GM12878 (cell line): ENCODE data around the gene CCDC187.

Source experiments
- EGR1 ChIP-seq, 2 experiments: IDR thresholded peaks; 1 replicate in 1 of 2; 2 replicates in 1 of 2; pipeline ENCODE4 v1.6.1; 2011 to 2012; ENCODE audit warnings: low read depth in 2 of 2, low read length in 2 of 2, borderline replicate concordance in 1 of 2, mild to moderate bottlenecking in 1 of 2, moderate library complexity in 1 of 2
- ETV6 ChIP-seq, 2 experiments: fragments of 450-650 bp in 1 of 2; IDR thresholded peaks in 1 of 2; conservative IDR thresholded peaks in 1 of 2; 2 replicates each; pipeline ENCODE4 v1.6.1; 2014; ENCODE audit warnings: antibody characterized with exemption in 1 of 2, borderline replicate concordance in 1 of 2, low read depth in 1 of 2, mild to moderate bottlenecking in 1 of 2, moderate library complexity in 1 of 2
- KDM1A ChIP-seq: fragments of 200-600 bp; sonication (generic); IDR thresholded peaks from 2 replicates; pipeline ENCODE4 v1.6.1; 2016; ENCODE audit warnings: borderline replicate concordance
- NR2C2 ChIP-seq: IDR thresholded peaks from 2 replicates; pipeline ENCODE4 v1.6.1; 2011; ENCODE audit warnings: borderline replicate concordance, low read depth; ENCODE audit not compliant: control insufficient read depth, insufficient read length
- TCF3 ChIP-seq: IDR thresholded peaks from 2 replicates; pipeline ENCODE4 v1.6.1; 2012; ENCODE audit warnings: low read depth, mild to moderate bottlenecking, low read length, borderline replicate concordance; ENCODE audit not compliant: insufficient read depth
- ZNF274 ChIP-seq: IDR thresholded peaks from one replicate; pipeline ENCODE4 v1.8.0; 2011; ENCODE audit not compliant: insufficient read length, insufficient read depth
- ZZZ3 ChIP-seq: IDR thresholded peaks from 2 replicates; pipeline ENCODE4 v1.6.1; 2011; ENCODE audit warnings: low read depth; ENCODE audit not compliant: control insufficient read depth, insufficient read length
- TF ChIP-seq, protein P1 (sequence below), 3 experiments: IDR thresholded peaks in 2 of 3; conservative IDR thresholded peaks in 1 of 3; 2 replicates each; pipeline ENCODE4 v1.5.1; 2011; ENCODE audit warnings: low read depth in 3 of 3, low read length in 3 of 3, mild to moderate bottlenecking in 3 of 3, control low read depth in 2 of 3, moderate library complexity in 2 of 3, inconsistent platforms in 1 of 3, mixed read lengths in 1 of 3; ENCODE audit not compliant: control insufficient read depth in 2 of 3, insufficient read depth in 1 of 3; ENCODE audit errors: extremely low read depth in 1 of 3
- TF ChIP-seq, protein P2 (sequence below): IDR thresholded peaks from 2 replicates; pipeline ENCODE4 v1.6.1; 2011; ENCODE audit warnings: low read depth, mild to moderate bottlenecking, low read length, moderate library complexity, borderline replicate concordance; ENCODE audit errors: extremely low read depth

DNA sequence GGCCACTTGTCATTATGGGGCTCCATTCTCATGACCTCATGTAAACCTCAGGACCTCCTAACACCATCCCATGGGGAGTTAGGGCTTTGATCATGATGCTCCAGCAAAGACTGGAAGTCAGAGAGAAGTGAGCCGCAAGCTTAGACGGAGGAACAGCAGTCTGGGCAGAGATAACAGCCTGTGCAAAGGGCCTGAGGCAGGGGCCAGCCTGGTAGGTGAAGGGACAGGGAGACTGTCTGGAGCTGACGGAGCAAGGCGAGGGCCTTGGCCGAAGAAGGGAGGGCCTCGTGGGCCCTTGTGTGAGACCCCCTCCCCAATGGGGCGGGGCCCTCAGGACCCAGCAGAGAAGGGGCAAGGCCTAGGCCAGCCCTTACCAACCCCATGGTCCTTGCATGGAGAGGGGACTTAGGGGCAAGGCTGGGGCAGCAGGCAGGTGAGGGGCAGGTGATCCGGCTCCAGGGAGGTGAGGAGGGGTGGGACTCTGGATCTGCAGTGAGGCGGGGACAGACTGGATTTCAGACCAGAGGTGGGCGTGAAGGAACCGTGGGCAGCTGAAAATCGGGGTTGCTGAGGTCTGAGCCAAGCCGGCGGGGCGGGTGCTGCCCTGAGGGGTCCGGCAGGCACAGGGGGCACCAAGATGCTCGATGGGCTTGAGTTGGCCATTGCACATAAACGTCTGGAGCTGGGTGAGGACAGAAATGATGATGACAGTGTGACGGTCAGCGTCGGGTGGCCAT is 40.8 kb upstream of the CCDC187 start:
- TF ChIP-seq NR2C2 = no peak
- TF ChIP-seq, protein P1, sequence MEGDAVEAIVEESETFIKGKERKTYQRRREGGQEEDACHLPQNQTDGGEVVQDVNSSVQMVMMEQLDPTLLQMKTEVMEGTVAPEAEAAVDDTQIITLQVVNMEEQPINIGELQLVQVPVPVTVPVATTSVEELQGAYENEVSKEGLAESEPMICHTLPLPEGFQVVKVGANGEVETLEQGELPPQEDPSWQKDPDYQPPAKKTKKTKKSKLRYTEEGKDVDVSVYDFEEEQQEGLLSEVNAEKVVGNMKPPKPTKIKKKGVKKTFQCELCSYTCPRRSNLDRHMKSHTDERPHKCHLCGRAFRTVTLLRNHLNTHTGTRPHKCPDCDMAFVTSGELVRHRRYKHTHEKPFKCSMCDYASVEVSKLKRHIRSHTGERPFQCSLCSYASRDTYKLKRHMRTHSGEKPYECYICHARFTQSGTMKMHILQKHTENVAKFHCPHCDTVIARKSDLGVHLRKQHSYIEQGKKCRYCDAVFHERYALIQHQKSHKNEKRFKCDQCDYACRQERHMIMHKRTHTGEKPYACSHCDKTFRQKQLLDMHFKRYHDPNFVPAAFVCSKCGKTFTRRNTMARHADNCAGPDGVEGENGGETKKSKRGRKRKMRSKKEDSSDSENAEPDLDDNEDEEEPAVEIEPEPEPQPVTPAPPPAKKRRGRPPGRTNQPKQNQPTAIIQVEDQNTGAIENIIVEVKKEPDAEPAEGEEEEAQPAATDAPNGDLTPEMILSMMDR (IDR thresholded peaks at IDR 0.05 in 2 of 3, conservative IDR thresholded peaks at IDR 0.05 in 1 of 3; ENCODE audit: control insufficient read depth in 2 of 3, extremely low read depth in 1 of 3, insufficient read depth in 1 of 3, low read depth in 3 of 3, low read length in 3 of 3) = no peak
- no peak for TF ChIP-seq KDM1A
- no peak for TF ChIP-seq TCF3
- TF ChIP-seq, protein P2, sequence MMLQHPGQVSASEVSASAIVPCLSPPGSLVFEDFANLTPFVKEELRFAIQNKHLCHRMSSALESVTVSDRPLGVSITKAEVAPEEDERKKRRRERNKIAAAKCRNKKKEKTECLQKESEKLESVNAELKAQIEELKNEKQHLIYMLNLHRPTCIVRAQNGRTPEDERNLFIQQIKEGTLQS = no peak
- TF ChIP-seq ETV6 (conservative IDR thresholded peaks at IDR 0.05 in 1 of 2, IDR thresholded peaks at IDR 0.05 in 1 of 2; ENCODE audit: borderline replicate concordance in 1 of 2, low read depth in 1 of 2) = no peak
- TF ChIP-seq EGR1 (IDR thresholded peaks at IDR 0.05; ENCODE audit: borderline replicate concordance in 1 of 2, low read depth in 2 of 2, low read length in 2 of 2) = no peak
- TF ChIP-seq ZZZ3 = no peak
- no peak for TF ChIP-seq ZNF274
